A549 (cell line): ENCODE measurements around the gene GMDS. TPM values are rescaled to one million over a fixed set of nuclear protein-coding genes. Genes with fewer than 3 reads are reported as not detected.
"Not testable (repeated sequence)": the region's sequence is repeated elsewhere in the genome, so short reads cannot be mapped to it uniquely, and the experiment has no call there.

ENCODE experiments used
- ATAC-seq, 2 experiments: fragments of 200-7000 bp in 1 of 2; fragments of >200 bp in 1 of 2; cut with Nextera tagmentation in 1 of 2; cut with Tn5 transposase in 1 of 2; 3 replicates each; pipeline versions ENCODE4 v1.8.0 to v1.9.1; 2018 to 2020; ENCODE audit warnings: mild to moderate bottlenecking in 1 of 2, moderate library complexity in 1 of 2
- CTCF ChIA-PET: fragments of 300-600 bp; sonication (Branson Sonifier 250); formaldehyde crosslinking; extraction: SDS; loops from one replicate; lab custom pipeline; 2021; ENCODE audit warnings: antibody characterized with exemption, inconsistent platforms; lab: Yijun Ruan, JAX
- POLR2A ChIA-PET: fragments of 350-600 bp; formaldehyde crosslinking; extraction: SDS; loops from one replicate; lab custom pipeline; 2021; ENCODE audit warnings: antibody characterized with exemption, inconsistent platforms; lab: Yijun Ruan, JAX
- DNase-seq, 2 experiments: peaks; one replicate each; pipeline versions ENCODE4 v3.0.0 to v3.0.0-alpha.2; 2011 to 2016; ENCODE audit warnings: low read depth in 1 of 2, low spot score in 1 of 2
- FAIRE-seq: peaks from 2 replicates; lab custom pipeline; 2011; peaks lifted over from hg19 to GRCh38; lab: Jason Lieb, UNC
- H3K27ac ChIP-seq, 2 experiments: fragments of >200 bp; sonication (Bioruptor Twin); formaldehyde crosslinking; 3 replicates each; pipeline ENCODE4 v1.5.1; 2016 to 2017
- H3K4me1 ChIP-seq: fragments of >200 bp; sonication (Bioruptor Twin); formaldehyde crosslinking; 3 replicates; pipeline ENCODE4 v1.6.1; 2016
- H3K4me2 ChIP-seq: fragments of >200 bp; sonication (Bioruptor Twin); formaldehyde crosslinking; 3 replicates; pipeline ENCODE4 v1.6.1; 2016
- H3K4me3 ChIP-seq: fragments of >200 bp; sonication (Bioruptor Twin); formaldehyde crosslinking; 3 replicates; pipeline ENCODE4 v1.5.1; 2016
- H3K9me3 ChIP-seq: fragments of >200 bp; sonication (Bioruptor Twin); formaldehyde crosslinking; 3 replicates; pipeline ENCODE4 v1.6.1; 2016
- EHF ChIP-seq: fragments of 250-450 bp; sonication (Bioruptor Pico); IDR thresholded peaks from 2 replicates; pipeline ENCODE4 v1.5.0; 2020; ENCODE audit warnings: mild to moderate bottlenecking
- HDAC2 ChIP-seq: fragments of 200-600 bp; sonication (generic); IDR thresholded peaks from 2 replicates; pipeline ENCODE4 v1.6.1; 2016
- HES2 ChIP-seq: fragments of >200 bp; sonication (Bioruptor Twin); formaldehyde crosslinking; IDR thresholded peaks from 2 replicates; pipeline ENCODE4 v1.6.1; 2016
- HEYL ChIP-seq: fragments of 250-450 bp; sonication (Bioruptor Pico); IDR thresholded peaks from 2 replicates; pipeline ENCODE4 v1.8.0; 2021; ENCODE audit warnings: mild to moderate bottlenecking, moderate library complexity
- HMGXB4 ChIP-seq: fragments of 250-450 bp; sonication (Bioruptor Pico); IDR thresholded peaks from 2 replicates; pipeline ENCODE4 v1.5.0; 2021; ENCODE audit warnings: mild to moderate bottlenecking, moderate library complexity, borderline replicate concordance
- HOXB13 ChIP-seq: fragments of 250-450 bp; sonication (Bioruptor Pico); IDR thresholded peaks from 2 replicates; pipeline ENCODE4 v1.5.0; 2020; ENCODE audit warnings: low read depth, mild to moderate bottlenecking, moderate library complexity
- MAFK ChIP-seq: fragments of 450-650 bp; IDR thresholded peaks from 2 replicates; pipeline ENCODE4 v1.6.1; 2014; ENCODE audit not compliant: partially characterized antibody
- NR3C1 ChIP-seq: fragments of >200 bp; sonication (Bioruptor Twin); formaldehyde crosslinking; IDR thresholded peaks from 3 replicates; pipeline ENCODE4 v1.6.1; 2017
- PHF8 ChIP-seq: fragments of 200-600 bp; sonication (generic); IDR thresholded peaks from 2 replicates; pipeline ENCODE4 v1.6.1; 2016; ENCODE audit warnings: low read depth, mild to moderate bottlenecking, antibody characterized with exemption, moderate library complexity, borderline replicate concordance
- RARB ChIP-seq: fragments of 250-450 bp; sonication (Bioruptor Pico); IDR thresholded peaks from 2 replicates; pipeline ENCODE4 v1.8.0; 2021; ENCODE audit warnings: mild to moderate bottlenecking, moderate library complexity
- SREBF2 ChIP-seq: fragments of 450-650 bp; IDR thresholded peaks from 2 replicates; pipeline ENCODE4 v1.6.1; 2014; ENCODE audit warnings: mild to moderate bottlenecking, moderate library complexity
- TFCP2L1 ChIP-seq: fragments of 250-450 bp; sonication (Bioruptor Pico); IDR thresholded peaks from 2 replicates; pipeline ENCODE4 v1.5.0; 2021; ENCODE audit warnings: mild to moderate bottlenecking
- TP53 ChIP-seq: fragments of 250-450 bp; sonication (Bioruptor Pico); IDR thresholded peaks from 2 replicates; pipeline ENCODE4 v1.5.0; 2021; ENCODE audit warnings: mild to moderate bottlenecking, moderate library complexity
- USF2 ChIP-seq: fragments of 450-650 bp; IDR thresholded peaks from 2 replicates; pipeline ENCODE4 v1.6.1; 2014; ENCODE audit warnings: antibody characterized with exemption
- WGBS: methylation state at CpG from one replicate; pipeline ENCODE4 v1.1.6; 2017; ENCODE audit errors: missing lambda C conversion rate; 5-methylcytosine and 5-hydroxymethylcytosine counted together
- polyA plus RNA-seq, 4 experiments: library from polyadenylated mRNA; depleted of rRNA in 3 of 4; stranded (reverse); fragments of >200 nt; fragmentation: RNase III in 1 of 4; extraction: RNeasy Plus Mini Kit Qiagen cat#74134 plus additional on column Dnase treatment in 1 of 4; gene quantifications; 2 replicates in 3 of 4; 3 replicates in 1 of 4; pipeline ENCODE4 v1.2.3, GENCODE V29; 2011 to 2017
- TF ChIP-seq, protein P1 (sequence below): fragments of 250-450 bp; sonication (Bioruptor Pico); IDR thresholded peaks from 2 replicates; pipeline ENCODE4 v1.5.0; 2020; ENCODE audit warnings: low read depth, mild to moderate bottlenecking, moderate library complexity
- TF ChIP-seq, protein P2 (sequence below): fragments of 200-600 bp; sonication (generic); IDR thresholded peaks from 2 replicates; pipeline ENCODE4 v1.6.1; 2016; ENCODE audit warnings: antibody characterized with exemption, mild to moderate bottlenecking, moderate library complexity

GMDS gene
- polyA plus RNA-seq, 2 of the 4 experiments (the other 2 are of a cell fraction), result 9.9 to 12.4 TPM

DNA sequence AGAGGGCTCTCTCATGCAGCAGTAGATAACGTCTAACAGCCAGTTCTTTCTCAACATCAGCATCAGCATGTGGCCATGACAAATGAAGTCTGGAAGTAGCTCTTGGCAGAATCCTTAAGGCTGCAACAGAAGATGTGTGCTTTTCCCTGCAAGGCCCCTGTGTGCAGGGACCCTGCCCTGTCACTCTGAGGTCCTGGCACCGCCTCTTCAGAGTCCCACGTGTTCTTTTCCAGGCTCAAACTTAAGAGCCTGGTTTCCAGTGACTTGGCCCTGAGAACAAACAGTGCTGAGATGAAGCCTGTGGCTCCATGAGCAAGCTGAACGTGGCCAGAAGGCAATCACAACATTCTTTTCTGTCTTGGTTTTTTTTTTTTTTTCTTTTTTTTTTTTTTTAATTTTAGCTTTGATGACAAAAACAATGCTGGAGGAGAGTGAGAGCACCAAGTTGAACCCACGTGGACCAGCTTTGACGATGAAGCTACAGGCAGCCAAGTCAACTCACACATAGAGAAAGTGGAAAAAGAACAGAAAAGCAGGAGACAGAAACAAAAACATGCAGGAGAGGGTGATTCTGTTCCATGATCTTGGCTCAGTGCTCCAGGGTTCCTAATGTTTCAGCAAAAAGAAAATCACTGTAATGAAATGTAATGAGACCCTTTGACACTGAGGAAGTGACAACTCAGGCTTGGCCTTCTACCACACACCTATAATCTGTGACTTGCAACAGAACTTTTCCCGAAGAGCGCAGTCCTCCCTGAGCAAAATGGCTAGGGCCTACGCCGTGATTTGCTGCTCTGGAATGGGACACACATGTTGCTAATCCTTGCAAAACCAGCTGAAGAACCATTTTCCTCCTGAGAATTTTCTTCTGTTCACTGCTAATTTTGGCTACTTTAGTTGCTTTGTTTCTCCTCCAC lies 549.6 kb downstream of the GMDS start:
- TF ChIP-seq EHF (CRISPR knock-in tag) (no peak), MAFK (no peak), NR3C1 (no peak), HDAC2 (no peak), HES2 (no peak), TP53 (CRISPR knock-in tag) (no peak), USF2 (no peak), HEYL (CRISPR knock-in tag) (no peak)
- TF ChIP-seq, protein P1, sequence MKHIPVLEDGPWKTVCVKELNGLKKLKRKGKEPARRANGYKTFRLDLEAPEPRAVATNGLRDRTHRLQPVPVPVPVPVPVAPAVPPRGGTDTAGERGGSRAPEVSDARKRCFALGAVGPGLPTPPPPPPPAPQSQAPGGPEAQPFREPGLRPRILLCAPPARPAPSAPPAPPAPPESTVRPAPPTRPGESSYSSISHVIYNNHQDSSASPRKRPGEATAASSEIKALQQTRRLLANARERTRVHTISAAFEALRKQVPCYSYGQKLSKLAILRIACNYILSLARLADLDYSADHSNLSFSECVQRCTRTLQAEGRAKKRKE (CRISPR knock-in tag), result no peak
- TF ChIP-seq, protein P2, sequence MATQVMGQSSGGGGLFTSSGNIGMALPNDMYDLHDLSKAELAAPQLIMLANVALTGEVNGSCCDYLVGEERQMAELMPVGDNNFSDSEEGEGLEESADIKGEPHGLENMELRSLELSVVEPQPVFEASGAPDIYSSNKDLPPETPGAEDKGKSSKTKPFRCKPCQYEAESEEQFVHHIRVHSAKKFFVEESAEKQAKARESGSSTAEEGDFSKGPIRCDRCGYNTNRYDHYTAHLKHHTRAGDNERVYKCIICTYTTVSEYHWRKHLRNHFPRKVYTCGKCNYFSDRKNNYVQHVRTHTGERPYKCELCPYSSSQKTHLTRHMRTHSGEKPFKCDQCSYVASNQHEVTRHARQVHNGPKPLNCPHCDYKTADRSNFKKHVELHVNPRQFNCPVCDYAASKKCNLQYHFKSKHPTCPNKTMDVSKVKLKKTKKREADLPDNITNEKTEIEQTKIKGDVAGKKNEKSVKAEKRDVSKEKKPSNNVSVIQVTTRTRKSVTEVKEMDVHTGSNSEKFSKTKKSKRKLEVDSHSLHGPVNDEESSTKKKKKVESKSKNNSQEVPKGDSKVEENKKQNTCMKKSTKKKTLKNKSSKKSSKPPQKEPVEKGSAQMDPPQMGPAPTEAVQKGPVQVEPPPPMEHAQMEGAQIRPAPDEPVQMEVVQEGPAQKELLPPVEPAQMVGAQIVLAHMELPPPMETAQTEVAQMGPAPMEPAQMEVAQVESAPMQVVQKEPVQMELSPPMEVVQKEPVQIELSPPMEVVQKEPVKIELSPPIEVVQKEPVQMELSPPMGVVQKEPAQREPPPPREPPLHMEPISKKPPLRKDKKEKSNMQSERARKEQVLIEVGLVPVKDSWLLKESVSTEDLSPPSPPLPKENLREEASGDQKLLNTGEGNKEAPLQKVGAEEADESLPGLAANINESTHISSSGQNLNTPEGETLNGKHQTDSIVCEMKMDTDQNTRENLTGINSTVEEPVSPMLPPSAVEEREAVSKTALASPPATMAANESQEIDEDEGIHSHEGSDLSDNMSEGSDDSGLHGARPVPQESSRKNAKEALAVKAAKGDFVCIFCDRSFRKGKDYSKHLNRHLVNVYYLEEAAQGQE, result no peak
- no peak for FAIRE-seq
- WGBS, result 71% methylated on average over 10 of the region's 10 CpGs
- Histone ChIP-seq H3K27ac (no peak overlapping the region), H3K4me1 (no peaks in the 10 kb centered on the region), H3K4me3 (no peak overlapping the region), H3K9me3 (no peaks in the 10 kb centered on the region), H3K4me2 (no peak overlapping the region)
- no peak for DNase-seq
- ATAC-seq, result no peak
- ChIA-PET POLR2A (no interaction called here), CTCF (no interaction called here)

GRCh38 chr6:1691828-1692227 lies 553.6 kb downstream of the GMDS start:
- POLR2A ChIA-PET, FAIRE-seq: not testable (repeated sequence)
- WGBS, result 38% methylated on average over 2 of the region's 2 CpGs

DNA sequence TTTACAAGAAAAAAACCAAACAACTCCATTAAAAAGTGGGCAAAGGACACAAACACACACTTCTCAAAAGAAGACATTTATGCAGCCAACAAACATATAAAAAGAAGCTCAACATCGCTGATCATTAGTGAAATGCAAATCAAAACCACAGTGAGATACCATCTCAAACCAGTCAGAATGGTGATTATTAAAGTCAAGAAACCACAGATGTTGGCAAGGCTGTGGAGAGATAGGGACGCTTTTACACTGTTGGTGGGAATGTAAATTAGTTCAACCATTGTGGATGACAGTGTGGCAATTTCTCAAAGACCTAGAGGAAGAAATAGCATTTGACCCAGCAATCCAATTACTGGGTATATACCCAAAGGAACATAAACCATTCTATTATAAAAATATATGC lies 554.7 kb downstream of the GMDS start:
- DNase-seq, H3K4me3 ChIP-seq, H3K4me2 ChIP-seq, H3K27ac ChIP-seq, ATAC-seq, POLR2A ChIA-PET, H3K9me3 ChIP-seq, FAIRE-seq, CTCF ChIA-PET, H3K4me1 ChIP-seq: not testable (repeated sequence)
- 58% methylated on average over 2 of the region's 2 CpGs for WGBS

More at GRCh38 chr6:1691828-1692227, 553.6 kb downstream of the GMDS start:
- H3K9me3 ChIP-seq, H3K4me3 ChIP-seq, DNase-seq, H3K27ac ChIP-seq, CTCF ChIA-PET, H3K4me1 ChIP-seq, H3K4me2 ChIP-seq, ATAC-seq: not testable (repeated sequence)

DNA sequence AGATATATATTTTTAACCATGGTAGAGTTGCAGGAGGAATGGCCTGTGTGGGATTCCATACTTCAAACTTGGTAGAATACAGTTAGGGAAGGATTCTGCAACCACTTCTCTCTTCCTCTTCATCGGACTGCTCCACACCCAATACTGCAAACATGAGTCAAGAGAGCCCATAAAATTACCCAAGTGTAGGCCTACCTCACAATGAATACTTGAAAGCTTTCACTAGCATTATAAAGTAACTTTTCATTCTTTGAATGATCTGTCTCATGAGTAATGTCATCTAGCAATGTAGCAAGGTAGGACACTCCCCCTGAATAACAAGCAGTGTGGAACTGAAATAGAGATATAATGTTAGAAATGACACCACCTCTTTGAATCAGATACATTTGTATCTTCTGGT lies 556.3 kb downstream of the GMDS start:
- ATAC-seq, result no peak
- POLR2A ChIA-PET, result no interaction called here
- Histone ChIP-seq H3K27ac (no peak overlapping the region), H3K4me3 (no peak overlapping the region), H3K4me2 (no peak overlapping the region; the same call in 2 of the 3 replicates), H3K9me3 (no peaks in the 10 kb centered on the region), H3K4me1 (no peaks in the 10 kb centered on the region)
- no peak for FAIRE-seq
- TF ChIP-seq PHF8 (no peak), HOXB13 (CRISPR knock-in tag) (no peak), HMGXB4 (CRISPR knock-in tag) (no peak), TFCP2L1 (CRISPR knock-in tag) (no peak), SREBF2 (no peak), RARB (CRISPR knock-in tag) (no peak)
- CTCF ChIA-PET, result no interaction called here
- no peak for DNase-seq
- 42% methylated on average over 1 of the region's 1 CpG for WGBS
